RPMI8226 (cell line): Measurements from ENCODE around the gene CSNK1G1.

Experiments used
- DNase-seq: peaks from one replicate; pipeline ENCODE4 v3.0.0-alpha.2; 2015

CSNK1G1 gene

GRCh38 chr15:64149893-64150578 lies 205.9 kb downstream of the CSNK1G1 start:
- DNase-seq: no peak

GRCh38 chr15:64149424-64149823 lies 206.5 kb downstream of the CSNK1G1 start:
- DNase-seq: peak; percentile 67

GRCh38 chr15:64148581-64148980 lies 207.4 kb downstream of the CSNK1G1 start:
- no peak for DNase-seq

GRCh38 chr15:64148168-64148567 lies 207.8 kb downstream of the CSNK1G1 start:
- no peak for DNase-seq

GRCh38 chr15:64146885-64147681 lies 208.9 kb downstream of the CSNK1G1 start:
- DNase-seq: no peak

GRCh38 chr15:64146520-64146884 lies 209.5 kb downstream of the CSNK1G1 start:
- DNase-seq: no peak

GRCh38 chr15:64146041-64146440 lies 209.9 kb downstream of the CSNK1G1 start:
- DNase-seq: no peak

- no peak for DNase-seq
These were observed 211.2 kb downstream of the CSNK1G1 start for GRCh38 chr15:64144565-64145281.

- no peak for DNase-seq
These were observed 211.8 kb downstream of the CSNK1G1 start for GRCh38 chr15:64144192-64144564.

- DNase-seq: no peak
These were observed 212.7 kb downstream of the CSNK1G1 start for GRCh38 chr15:64143276-64143675.

- no peak for DNase-seq
These were observed 214.0 kb downstream of the CSNK1G1 start for GRCh38 chr15:64141798-64142512.

- no peak for DNase-seq
These were observed 217.5 kb downstream of the CSNK1G1 start for GRCh38 chr15:64138331-64138941.

- DNase-seq: peak; percentile 51
These were observed 218.6 kb downstream of the CSNK1G1 start for GRCh38 chr15:64137226-64137833.

GRCh38 chr15:64136347-64136746 lies 219.6 kb downstream of the CSNK1G1 start:
- DNase-seq: no peak

GRCh38 chr15:64134345-64134829 lies 221.6 kb downstream of the CSNK1G1 start:
- no peak for DNase-seq

GRCh38 chr15:64133623-64134344 lies 222.2 kb downstream of the CSNK1G1 start:
- no peak for DNase-seq

- DNase-seq: no peak
These were observed 223.8 kb downstream of the CSNK1G1 start for GRCh38 chr15:64132217-64132616.

GRCh38 chr15:64131547-64131946 lies 224.4 kb downstream of the CSNK1G1 start:
- no peak for DNase-seq

- no peak for DNase-seq
These were observed 225.8 kb downstream of the CSNK1G1 start for GRCh38 chr15:64130159-64130558.

- no peak for DNase-seq
These were observed 228.3 kb downstream of the CSNK1G1 start for GRCh38 chr15:64127521-64128270.

- DNase-seq: no peak
These were observed 230.0 kb downstream of the CSNK1G1 start for GRCh38 chr15:64125978-64126377.
